Endodermal cell (in vitro differentiated cells): ENCODE results near the gene OPN1MW2. TPM values are rescaled to one million over a fixed set of nuclear protein-coding genes. Genes with fewer than 3 reads are reported as not detected.
"Not testable (repeated sequence)": the region's sequence is repeated elsewhere in the genome, so short reads cannot be mapped to it uniquely, and the experiment has no call there.

Source experiments
- DNase-seq: peaks from one replicate; pipeline ENCODE4 v3.0.0-alpha.2; 2017
- H3K27ac ChIP-seq: 2 replicates; pipeline ENCODE4 v1.5.1; 2013; ENCODE audit warnings: mild to moderate bottlenecking, low read depth, low read length, moderate library complexity
- H3K27me3 ChIP-seq: 2 replicates; pipeline ENCODE4 v1.6.1; 2013; ENCODE audit warnings: mild to moderate bottlenecking, low read length, moderate library complexity; ENCODE audit not compliant: insufficient read depth, control insufficient read depth, poor library complexity, severe bottlenecking
- H3K36me3 ChIP-seq: 2 replicates; pipeline ENCODE4 v1.7.0; 2013; ENCODE audit warnings: mild to moderate bottlenecking, low read length, moderate library complexity; ENCODE audit not compliant: control insufficient read depth, insufficient read depth
- H3K4me1 ChIP-seq: one replicate; pipeline ENCODE4 v1.7.0; 2013; ENCODE audit warnings: low read length; ENCODE audit not compliant: control insufficient read depth, insufficient read depth
- H3K4me3 ChIP-seq: 2 replicates; pipeline ENCODE4 v1.5.1; 2013; ENCODE audit warnings: mild to moderate bottlenecking, low read length, moderate library complexity
- H3K9ac ChIP-seq: 2 replicates; pipeline ENCODE4 v1.6.1; 2013; ENCODE audit warnings: mild to moderate bottlenecking, low read length, moderate library complexity; ENCODE audit not compliant: poor library complexity, severe bottlenecking; ENCODE audit errors: extremely low read depth
- H3K9me3 ChIP-seq: 2 replicates; pipeline ENCODE4 v1.6.1; 2013; ENCODE audit warnings: mild to moderate bottlenecking, low read length, moderate library complexity; ENCODE audit not compliant: control insufficient read depth
- H3K27ac Mint-ChIP-seq: 2 replicates; pipeline ENCODE4 v1.8.0; 2020; ENCODE audit warnings: mixed read lengths
- H3K27me3 Mint-ChIP-seq: 2 replicates; pipeline ENCODE4 v1.8.0; 2021; ENCODE audit warnings: mild to moderate bottlenecking, mixed read lengths; ENCODE audit not compliant: insufficient read depth
- H3K36me3 Mint-ChIP-seq: 2 replicates; pipeline ENCODE4 v1.8.0; 2020; ENCODE audit warnings: low read depth, mixed read lengths
- H3K4me1 Mint-ChIP-seq: 2 replicates; pipeline ENCODE4 v1.8.0; 2020; ENCODE audit warnings: mixed read lengths
- H3K4me3 Mint-ChIP-seq: 2 replicates; pipeline ENCODE4 v1.8.0; 2020; ENCODE audit warnings: mild to moderate bottlenecking, moderate library complexity, mixed read lengths
- H3K9me3 Mint-ChIP-seq: 2 replicates; pipeline ENCODE4 v1.8.0; 2020; ENCODE audit warnings: mild to moderate bottlenecking, mixed read lengths
- WGBS, 2 experiments: methylation state at CpG; one replicate each; pipeline versions ENCODE4 v1.1.5 to v1.1.7; 2013; ENCODE audit warnings: missing lambda C conversion rate in 2 of 2, mixed read lengths in 1 of 2; ENCODE audit not compliant: insufficient coverage in 1 of 2, insufficient read length in 1 of 2; 5-methylcytosine and 5-hydroxymethylcytosine counted together
- long read RNA-seq, 4 experiments: library from polyadenylated mRNA in 2 of 4; library from RNA in 1 of 4; library from capped mRNA in 1 of 4; stranded (forward) in 3 of 4; unstranded in 1 of 4; transcript quantifications; one replicate each; pipeline ENCODE4 v2.0.0, GENCODE V29; 2020 to 2021; ENCODE audit warnings: inconsistent platforms in 1 of 4
- polyA plus RNA-seq, 2 experiments: library from polyadenylated mRNA; stranded (reverse); fragments of 50-300 nt; gene quantifications; one replicate each; pipeline ENCODE4 v1.2.3, GENCODE V29; 2013
- total RNA-seq, 2 donors: library from RNA; stranded (reverse); fragmentation: NEBNext Ultra II Directional in 1 of 2; extraction: Animal tissue kit (Norgen Biotek cat#: 25700) in 1 of 2; gene quantifications; 2 replicates in 1 of 2; 3 replicates in 1 of 2; pipeline ENCODE4 v1.2.1, GENCODE V29; 2021

OPN1MW2 gene
- not detected for total RNA-seq
- not detected for polyA plus RNA-seq (2013, experiment 1 of 2)
- not detected for polyA plus RNA-seq (2013, experiment 2 of 2)
- long read RNA-seq, experiment 1: 0 reads
- long read RNA-seq, experiment 2: 0 reads
- long read RNA-seq, experiment 3: 0 reads
- long read RNA-seq, experiment 4: 0 reads

DNA sequence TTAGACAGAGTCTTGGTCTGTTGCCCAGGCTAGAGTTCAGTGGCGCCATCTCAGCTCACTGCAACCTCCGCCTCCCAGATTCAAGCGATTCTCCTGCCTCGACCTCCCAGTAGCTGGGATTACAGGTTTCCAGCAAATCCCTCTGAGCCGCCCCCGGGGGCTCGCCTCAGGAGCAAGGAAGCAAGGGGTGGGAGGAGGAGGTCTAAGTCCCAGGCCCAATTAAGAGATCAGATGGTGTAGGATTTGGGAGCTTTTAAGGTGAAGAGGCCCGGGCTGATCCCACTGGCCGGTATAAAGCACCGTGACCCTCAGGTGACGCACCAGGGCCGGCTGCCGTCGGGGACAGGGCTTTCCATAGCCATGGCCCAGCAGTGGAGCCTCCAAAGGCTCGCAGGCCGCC is at the start of gene OPN1MW2:
TSS of gene OPN1MW2 (plus strand) at position 301 of the 400 bp plus-strand sequence. CDS start at position 361, 60 bp downstream.
- H3K27me3 Mint-ChIP-seq: not testable (repeated sequence)

DNA sequence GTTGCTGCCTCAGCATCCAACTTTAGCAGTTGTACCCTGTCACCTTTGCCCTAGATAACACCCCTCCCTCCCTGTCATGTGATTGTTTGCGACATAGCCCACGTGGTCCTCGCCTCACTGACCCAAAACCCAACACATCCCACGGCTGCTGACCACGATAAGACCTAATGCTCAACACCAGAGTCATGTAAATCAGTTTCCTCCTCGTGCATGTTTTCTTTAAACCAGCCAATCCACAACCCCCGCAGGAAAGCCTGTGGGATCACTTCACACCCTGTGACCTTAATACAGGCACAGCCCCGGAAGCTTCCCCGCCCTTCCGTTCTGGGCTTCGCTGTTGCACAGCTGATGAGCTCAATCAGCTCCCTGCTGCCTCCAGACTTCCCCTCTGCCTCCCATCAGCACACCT is 47.0 kb upstream of the OPN1MW2 start:
- not testable (repeated sequence) for H3K4me3 Mint-ChIP-seq, H3K36me3 Mint-ChIP-seq, H3K27me3 Mint-ChIP-seq, H3K9ac ChIP-seq, DNase-seq, H3K27ac Mint-ChIP-seq, H3K4me1 ChIP-seq, H3K9me3 ChIP-seq, H3K4me1 Mint-ChIP-seq, H3K9me3 Mint-ChIP-seq, H3K36me3 ChIP-seq, H3K27ac ChIP-seq, H3K4me3 ChIP-seq, H3K27me3 ChIP-seq
- WGBS, 2 experiments: no CpG with 5 or more reads among the region's 11 CpGs

More for the DNA sequence above, at the start of gene OPN1MW2:
- no CpG with 5 or more reads among the region's 16 CpGs for WGBS, 2 experiments
- not testable (repeated sequence) for H3K36me3 Mint-ChIP-seq, H3K9me3 Mint-ChIP-seq, H3K36me3 ChIP-seq, H3K27ac ChIP-seq, H3K9me3 ChIP-seq, H3K27ac Mint-ChIP-seq, H3K4me3 ChIP-seq, H3K9ac ChIP-seq, H3K4me3 Mint-ChIP-seq, H3K27me3 ChIP-seq, DNase-seq, H3K4me1 ChIP-seq, H3K4me1 Mint-ChIP-seq

DNA sequence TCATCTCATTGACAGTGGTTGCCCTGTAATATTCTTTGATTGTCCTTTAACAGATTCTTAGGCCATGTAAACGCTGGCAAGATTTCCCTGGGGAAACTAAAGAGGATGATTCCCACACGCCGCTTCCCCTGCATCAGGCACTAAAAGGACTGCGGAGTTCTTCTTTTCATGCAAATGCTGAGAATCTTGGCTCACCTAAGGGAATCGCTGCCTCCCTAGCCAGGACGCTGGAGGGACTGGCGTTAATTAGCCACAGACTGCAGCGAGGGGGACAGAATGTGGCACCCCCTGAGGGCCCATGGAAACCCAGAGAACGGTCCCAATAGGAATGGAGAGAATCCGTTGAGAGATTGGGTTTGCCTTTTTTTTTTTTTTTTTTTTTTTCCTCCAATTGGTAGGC is 45.2 kb upstream of the OPN1MW2 start:
- H3K9me3 Mint-ChIP-seq, H3K4me3 ChIP-seq, H3K9me3 ChIP-seq, DNase-seq, H3K4me1 Mint-ChIP-seq, H3K36me3 Mint-ChIP-seq, H3K27ac Mint-ChIP-seq, H3K27me3 ChIP-seq, H3K9ac ChIP-seq, H3K36me3 ChIP-seq, H3K27ac ChIP-seq, H3K4me1 ChIP-seq, H3K27me3 Mint-ChIP-seq, H3K4me3 Mint-ChIP-seq: not testable (repeated sequence)
- no CpG with 5 or more reads among the region's 10 CpGs for WGBS, 2 experiments

DNA sequence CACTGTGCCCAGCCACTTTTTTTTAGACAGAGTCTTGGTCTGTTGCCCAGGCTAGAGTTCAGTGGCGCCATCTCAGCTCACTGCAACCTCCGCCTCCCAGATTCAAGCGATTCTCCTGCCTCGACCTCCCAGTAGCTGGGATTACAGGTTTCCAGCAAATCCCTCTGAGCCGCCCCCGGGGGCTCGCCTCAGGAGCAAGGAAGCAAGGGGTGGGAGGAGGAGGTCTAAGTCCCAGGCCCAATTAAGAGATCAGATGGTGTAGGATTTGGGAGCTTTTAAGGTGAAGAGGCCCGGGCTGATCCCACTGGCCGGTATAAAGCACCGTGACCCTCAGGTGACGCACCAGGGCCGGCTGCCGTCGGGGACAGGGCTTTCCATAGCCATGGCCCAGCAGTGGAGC is 37.3 kb upstream of the OPN1MW2 start, which contains the start of gene OPN1MW:
TSS of gene OPN1MW (plus strand) at position 301 of the 400 bp plus-strand sequence. CDS start at position 383, 82 bp downstream.
- H3K27ac ChIP-seq, H3K27me3 Mint-ChIP-seq, H3K4me1 Mint-ChIP-seq, H3K4me3 ChIP-seq, H3K27ac Mint-ChIP-seq, H3K27me3 ChIP-seq, H3K9me3 ChIP-seq, H3K9me3 Mint-ChIP-seq, H3K4me3 Mint-ChIP-seq, H3K36me3 Mint-ChIP-seq, H3K4me1 ChIP-seq, H3K36me3 ChIP-seq, H3K9ac ChIP-seq, DNase-seq: not testable (repeated sequence)
- no CpG with 5 or more reads among the region's 14 CpGs for WGBS, 2 experiments

DNA sequence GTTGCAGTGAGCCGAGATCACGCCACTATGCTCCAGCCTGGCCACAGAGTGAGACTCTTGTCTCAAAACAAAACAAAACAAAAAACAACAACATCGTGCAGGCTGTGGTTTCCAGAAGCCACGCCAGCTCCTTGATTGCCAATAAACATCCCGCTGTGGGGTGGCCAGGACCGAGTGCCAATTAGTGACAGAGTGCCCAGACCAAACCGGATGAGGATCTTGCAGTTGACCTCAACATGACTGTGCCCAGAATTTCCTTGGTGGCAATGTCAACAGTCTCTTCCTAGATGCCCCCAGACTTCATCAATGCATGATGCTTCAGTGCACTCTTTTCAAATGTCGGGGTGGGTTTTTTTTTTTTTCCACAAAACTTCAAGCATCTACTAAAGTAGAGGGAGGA is 35.8 kb upstream of the OPN1MW2 start:
- H3K4me1 Mint-ChIP-seq, H3K27me3 Mint-ChIP-seq, H3K27ac Mint-ChIP-seq, H3K27me3 ChIP-seq, H3K9ac ChIP-seq, H3K4me1 ChIP-seq, H3K9me3 Mint-ChIP-seq, H3K4me3 Mint-ChIP-seq, DNase-seq, H3K4me3 ChIP-seq, H3K9me3 ChIP-seq, H3K27ac ChIP-seq, H3K36me3 ChIP-seq, H3K36me3 Mint-ChIP-seq: not testable (repeated sequence)
- WGBS, 2 experiments: no CpG with 5 or more reads among the region's 8 CpGs

DNA sequence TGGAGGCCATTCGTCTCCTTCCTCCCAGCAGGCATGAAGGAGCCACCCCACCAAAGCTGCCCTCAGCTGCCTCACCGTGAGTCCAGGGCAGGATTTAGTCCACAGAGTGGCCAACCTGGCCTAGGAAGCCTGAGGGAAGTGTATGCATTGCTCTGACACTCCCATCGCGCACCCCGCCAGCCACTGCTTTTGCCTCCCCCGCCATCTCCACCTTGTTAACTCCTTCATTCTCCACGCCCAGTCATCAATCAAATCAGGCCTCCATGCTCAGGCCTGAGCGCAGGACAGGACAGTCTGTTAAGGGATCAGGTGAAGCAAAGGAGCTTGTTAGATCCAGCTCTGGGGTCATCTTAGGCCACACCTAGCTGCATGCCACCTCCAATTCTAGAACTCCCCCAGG is 26.7 kb upstream of the OPN1MW2 start:
- not testable (repeated sequence) for H3K4me1 ChIP-seq, DNase-seq, H3K27ac Mint-ChIP-seq, H3K27ac ChIP-seq, H3K27me3 Mint-ChIP-seq, H3K27me3 ChIP-seq, H3K9me3 Mint-ChIP-seq, H3K4me3 Mint-ChIP-seq, H3K9ac ChIP-seq, H3K4me3 ChIP-seq, H3K4me1 Mint-ChIP-seq, H3K36me3 Mint-ChIP-seq, H3K36me3 ChIP-seq, H3K9me3 ChIP-seq
- WGBS, 2 experiments: no CpG with 5 or more reads among the region's 8 CpGs

DNA sequence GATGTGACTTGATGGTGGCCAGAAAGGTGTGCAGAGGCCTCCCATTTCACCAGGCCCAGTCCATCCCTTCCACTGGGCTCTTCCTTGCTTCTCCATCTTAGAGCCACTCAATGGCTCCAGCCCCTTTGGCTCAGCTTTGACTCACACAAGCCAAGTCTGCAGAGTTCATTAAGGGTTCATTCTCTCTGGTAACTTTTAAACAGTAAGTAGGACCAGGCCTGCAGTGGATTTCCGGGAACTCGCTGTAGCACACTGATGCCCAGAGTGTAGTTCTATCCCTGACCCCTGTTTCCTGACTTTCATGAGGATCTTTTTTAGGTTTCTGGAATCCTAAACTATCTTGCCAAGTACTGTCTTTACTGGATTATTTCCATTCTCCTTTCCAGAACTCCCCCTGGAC is 25.2 kb upstream of the OPN1MW2 start:
- DNase-seq, H3K4me1 ChIP-seq, H3K9me3 ChIP-seq, H3K9ac ChIP-seq, H3K36me3 ChIP-seq, H3K4me3 Mint-ChIP-seq, H3K27ac Mint-ChIP-seq, H3K9me3 Mint-ChIP-seq, H3K36me3 Mint-ChIP-seq, H3K4me3 ChIP-seq, H3K27me3 ChIP-seq, H3K27me3 Mint-ChIP-seq, H3K27ac ChIP-seq, H3K4me1 Mint-ChIP-seq: not testable (repeated sequence)
- no CpG with 5 or more reads among the region's 2 CpGs for WGBS, 2 experiments
